Osteoblast (primary cell): ENCODE data around the gene DOCK7. TPM values are rescaled to one million over a fixed set of nuclear protein-coding genes. Genes with fewer than 3 reads are reported as not detected.

Source experiments
- DNase-seq: peaks from one replicate; pipeline ENCODE4 v3.0.0; 2011; ENCODE audit warnings: low spot score, mixed read lengths; ENCODE audit not compliant: insufficient read length; ENCODE audit errors: missing footprints
- H2AFZ ChIP-seq: 2 replicates; pipeline ENCODE4 v1.6.0; 2011; ENCODE audit warnings: mild to moderate bottlenecking, low read length
- H3K27ac ChIP-seq: 2 replicates; pipeline ENCODE4 v1.5.1; 2011; ENCODE audit warnings: mild to moderate bottlenecking, low read depth, low read length, moderate library complexity
- H3K27me3 ChIP-seq: 2 replicates; pipeline ENCODE4 v1.6.0; 2012; ENCODE audit warnings: mild to moderate bottlenecking, control low read depth, inconsistent platforms, low read length, moderate library complexity; ENCODE audit not compliant: insufficient read depth
- H3K36me3 ChIP-seq: 2 replicates; pipeline ENCODE4 v1.5.1; 2011; ENCODE audit warnings: mild to moderate bottlenecking, low read length, control low read depth, moderate library complexity; ENCODE audit not compliant: insufficient read depth
- H3K4me1 ChIP-seq: 2 replicates; pipeline ENCODE4 v1.5.1; 2011; ENCODE audit warnings: mild to moderate bottlenecking, low read length, control low read depth, moderate library complexity; ENCODE audit not compliant: insufficient read depth
- H3K4me2 ChIP-seq: 2 replicates; pipeline ENCODE4 v1.6.0; 2011; ENCODE audit warnings: mild to moderate bottlenecking, low read length; ENCODE audit not compliant: insufficient read depth
- H3K4me3 ChIP-seq: fragments of 200-600 bp; sonication (generic); 3 replicates; pipeline ENCODE4 v1.5.1; 2012; ENCODE audit warnings: mild to moderate bottlenecking, low read length, inconsistent platforms; ENCODE audit not compliant: insufficient read depth
- H3K79me2 ChIP-seq: 2 replicates; pipeline ENCODE4 v1.6.0; 2012; ENCODE audit warnings: mild to moderate bottlenecking, low read length, control low read depth, inconsistent platforms; ENCODE audit not compliant: insufficient read depth
- H3K9me3 ChIP-seq: 2 replicates; pipeline ENCODE4 v1.5.1; 2011; ENCODE audit warnings: low read depth, low read length, control low read depth
- H4K20me1 ChIP-seq: 2 replicates; pipeline ENCODE4 v1.6.0; 2012; ENCODE audit warnings: mild to moderate bottlenecking, low read length, control low read depth; ENCODE audit not compliant: insufficient read depth
- CTCF ChIP-seq: IDR thresholded peaks from 2 replicates; pipeline ENCODE4 v1.5.1; 2011; ENCODE audit warnings: mild to moderate bottlenecking, low read depth, low read length, moderate library complexity; ENCODE audit errors: extremely low read depth
- total RNA-seq: library from RNA; depleted of rRNA; stranded (reverse); fragments of >200 nt; gene quantifications from 2 replicates; pipeline ENCODE4 v1.2.3, GENCODE V29; 2012

DOCK7 gene
- total RNA-seq, 1 donor: 73.8 TPM

GRCh38 chr1:62523860-62524259 lies 164.3 kb downstream of the DOCK7 start:
- H3K9me3 ChIP-seq: no peaks in the 10 kb centered on the region
- H3K27me3 ChIP-seq: no peaks in the 10 kb centered on the region
- H3K4me3 ChIP-seq: no peak overlapping the region
- H3K4me2 ChIP-seq: no peak overlapping the region
- no peak for TF ChIP-seq CTCF
- H2AFZ ChIP-seq: no peak overlapping the region
- peaks cover 8% of the 10 kb centered on the region for H3K36me3 ChIP-seq
- no peaks in the 10 kb centered on the region for H3K79me2 ChIP-seq
- no peaks in the 10 kb centered on the region for H4K20me1 ChIP-seq
- no peaks in the 10 kb centered on the region for H3K4me1 ChIP-seq
- no peak for DNase-seq
- no peak overlapping the region for H3K27ac ChIP-seq

DNA sequence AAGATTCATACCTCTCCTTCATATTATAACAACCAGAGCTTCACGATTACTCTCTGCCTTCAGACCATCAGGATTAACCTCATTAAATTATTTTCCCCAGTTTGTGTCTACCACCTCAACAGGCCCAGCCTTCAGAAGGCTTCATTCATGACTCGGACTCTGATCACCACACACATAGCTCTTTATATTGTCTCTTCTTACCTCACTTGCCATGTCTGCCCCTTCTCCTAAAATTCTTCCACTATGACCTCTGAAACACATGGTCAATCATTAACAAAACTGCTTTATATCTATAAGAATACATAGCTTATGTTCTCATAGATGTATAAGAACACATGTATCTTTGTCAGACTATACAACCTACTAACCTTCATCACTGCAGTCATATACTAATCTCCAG lies 171.6 kb downstream of the DOCK7 start:
- no peaks in the 10 kb centered on the region for H3K4me1 ChIP-seq
- H3K4me3 ChIP-seq: no peak overlapping the region
- no peak for TF ChIP-seq CTCF
- no peaks in the 10 kb centered on the region for H4K20me1 ChIP-seq
- no peak overlapping the region for H3K27ac ChIP-seq
- H3K27me3 ChIP-seq: no peaks in the 10 kb centered on the region
- no peaks in the 10 kb centered on the region for H3K79me2 ChIP-seq
- DNase-seq: no peak
- H3K36me3 ChIP-seq: no peaks in the 10 kb centered on the region
- no peak overlapping the region for H2AFZ ChIP-seq
- no peak overlapping the region for H3K4me2 ChIP-seq
- H3K9me3 ChIP-seq: no peaks in the 10 kb centered on the region

DNA sequence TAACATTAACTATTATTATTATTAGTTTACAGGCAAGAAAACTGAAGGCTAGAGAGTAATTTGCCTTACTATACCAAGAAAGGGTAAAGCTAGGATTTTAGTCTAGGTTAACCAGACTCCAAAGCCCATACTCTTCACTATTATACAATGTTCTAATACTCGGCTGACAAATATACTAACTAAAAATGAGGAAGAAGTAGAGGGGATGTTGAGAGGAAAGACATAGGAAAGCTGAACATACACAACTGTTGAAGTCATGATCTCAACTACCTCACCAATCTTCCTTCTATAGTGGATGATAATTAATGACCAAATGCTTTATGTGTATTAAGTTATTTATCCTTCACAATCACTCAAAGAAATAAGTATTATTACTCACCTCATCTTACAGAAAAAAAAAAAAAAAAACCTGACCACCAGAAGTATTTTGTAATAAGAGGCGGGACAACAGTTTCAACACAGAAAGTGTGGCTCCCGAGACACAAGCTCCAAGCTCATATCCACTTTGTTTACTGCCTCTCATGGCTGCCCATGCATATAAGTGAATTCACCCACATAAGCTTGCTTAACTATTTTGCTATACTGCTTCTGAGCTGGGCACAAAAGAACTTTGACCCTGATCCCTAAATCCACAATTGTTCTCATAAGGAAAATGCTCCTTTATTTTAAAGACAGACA lies 173.3 kb downstream of the DOCK7 start:
- H2AFZ ChIP-seq: no peak overlapping the region
- no peak overlapping the region for H3K4me2 ChIP-seq
- no peaks in the 10 kb centered on the region for H3K79me2 ChIP-seq
- DNase-seq: no peak
- no peak for TF ChIP-seq CTCF
- no peaks in the 10 kb centered on the region for H3K27me3 ChIP-seq
- peaks cover 6% of the 10 kb centered on the region for H3K36me3 ChIP-seq
- H3K27ac ChIP-seq: no peak overlapping the region
- no peaks in the 10 kb centered on the region for H3K4me1 ChIP-seq
- no peaks in the 10 kb centered on the region for H3K9me3 ChIP-seq
- no peaks in the 10 kb centered on the region for H4K20me1 ChIP-seq
- H3K4me3 ChIP-seq: no peak overlapping the region

- Histone ChIP-seq H3K9me3 (no peaks in the 10 kb centered on the region), H3K27me3 (no peaks in the 10 kb centered on the region), H3K36me3 (peaks cover 8% of the 10 kb centered on the region), H3K79me2 (no peaks in the 10 kb centered on the region), H3K27ac (no peak overlapping the region), H3K4me2 (no peak overlapping the region), H4K20me1 (no peaks in the 10 kb centered on the region), H3K4me3 (no peak overlapping the region), H2AFZ (no peak overlapping the region), H3K4me1 (no peaks in the 10 kb centered on the region)
- DNase-seq: no peak
- TF ChIP-seq CTCF: no peak
Measured at GRCh38 chr1:62513013-62513412, 175.2 kb downstream of the DOCK7 start.
